ENCODE measurements around the gene NRAP. TPM values are rescaled to one million over a fixed set of nuclear protein-coding genes. Genes with fewer than 3 reads are reported as not detected.

Gene NRAP
- total RNA-seq, 1 donor from 2014 or later = 0.18 TPM

DNA sequence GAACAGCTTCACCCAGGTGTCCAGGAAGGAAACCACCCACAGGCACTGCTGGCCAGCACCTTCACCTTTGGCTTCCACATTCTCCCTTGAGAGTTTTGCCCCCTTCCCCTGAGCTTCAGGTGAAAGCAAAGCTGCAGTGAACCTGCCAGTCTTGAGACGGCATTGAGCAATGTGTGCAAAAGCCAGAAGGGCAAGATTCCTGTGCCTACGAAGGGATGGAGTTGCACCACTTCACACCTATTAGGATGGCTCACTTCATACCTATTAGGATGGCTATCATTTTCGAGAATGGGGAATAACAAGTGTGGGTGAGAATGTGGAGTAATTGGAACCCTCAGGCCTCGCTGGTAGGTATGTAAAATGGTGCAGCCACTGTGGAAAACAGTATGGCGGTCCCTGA lies 103.8 kb downstream of the NRAP start:
- DNase-seq (ENCODE audit: low spot score) = no peak

- DNase-seq (ENCODE audit: low spot score) = no peak
Measured at GRCh38 chr10:113557903-113558321, 105.9 kb downstream of the NRAP start.

DNA sequence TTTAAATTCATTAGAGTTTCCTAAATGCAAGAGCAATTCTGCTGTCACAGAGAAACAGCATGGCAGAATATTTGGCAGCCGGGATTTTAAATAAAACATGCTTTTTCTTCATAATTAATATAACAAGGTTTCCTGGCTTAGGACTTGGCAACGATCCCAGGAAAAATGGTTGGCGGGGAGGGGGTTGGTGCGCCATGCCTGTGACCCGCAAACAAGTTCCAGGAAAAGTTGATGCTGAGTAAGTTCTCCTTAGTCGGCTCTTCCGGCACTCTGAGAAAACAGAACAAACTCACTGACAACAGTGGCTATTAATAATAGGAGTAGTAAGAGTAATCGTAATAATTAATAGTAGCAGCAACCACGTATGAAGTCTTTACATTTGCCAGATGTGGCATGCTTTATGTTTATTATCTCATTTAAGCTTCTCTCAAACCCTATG lies 106.4 kb downstream of the NRAP start:
- DNase-seq (ENCODE audit: low spot score) = peak; percentile 54

DNA sequence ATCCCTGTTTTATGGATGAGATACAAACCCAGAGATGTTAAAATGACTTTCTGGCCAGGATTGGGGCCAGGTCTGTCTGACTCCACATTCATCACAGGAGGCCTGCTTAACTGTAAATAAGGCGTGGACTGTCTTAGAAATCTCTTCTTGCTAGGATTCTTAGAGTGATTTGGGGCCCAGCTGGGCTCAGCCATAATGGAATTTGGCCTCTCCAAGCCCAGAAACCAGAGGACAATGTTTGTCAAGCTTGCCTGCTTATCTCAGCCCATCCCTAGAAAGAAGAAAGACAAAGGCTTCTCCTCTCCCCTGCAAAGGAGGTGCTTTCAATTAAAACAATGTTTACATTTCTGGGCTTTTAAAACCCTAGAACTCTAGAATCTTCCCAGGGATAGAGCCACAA lies 108.1 kb downstream of the NRAP start:
- DNase-seq (ENCODE audit: low spot score) = no peak

GRCh38 chr10:113555245-113555644 lies 108.6 kb downstream of the NRAP start:
- no peak for DNase-seq (ENCODE audit: low spot score)

DNA sequence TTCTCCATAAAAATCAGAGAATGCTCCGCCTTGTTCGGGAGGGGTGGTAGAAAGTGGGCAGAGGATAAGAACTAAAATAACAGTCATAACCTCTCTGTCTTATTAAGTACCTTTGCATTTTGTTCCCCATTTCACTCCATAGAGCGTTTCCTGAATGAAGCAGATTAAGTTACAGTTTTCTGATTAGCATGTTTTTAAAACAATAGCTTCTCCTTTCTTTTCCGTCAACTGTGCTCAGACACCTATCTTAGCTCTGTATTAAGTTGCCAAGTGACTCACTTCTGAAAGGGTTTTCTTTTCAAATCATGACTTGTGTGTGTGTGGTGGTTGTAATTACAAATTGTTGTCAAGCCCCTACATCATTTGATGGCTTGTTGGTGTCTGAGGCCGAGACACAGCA lies 109.6 kb downstream of the NRAP start:
- no peak for DNase-seq (ENCODE audit: low spot score)

GRCh38 chr10:113553149-113553548 lies 110.7 kb downstream of the NRAP start:
- DNase-seq (ENCODE audit: low spot score) = no peak

DNA sequence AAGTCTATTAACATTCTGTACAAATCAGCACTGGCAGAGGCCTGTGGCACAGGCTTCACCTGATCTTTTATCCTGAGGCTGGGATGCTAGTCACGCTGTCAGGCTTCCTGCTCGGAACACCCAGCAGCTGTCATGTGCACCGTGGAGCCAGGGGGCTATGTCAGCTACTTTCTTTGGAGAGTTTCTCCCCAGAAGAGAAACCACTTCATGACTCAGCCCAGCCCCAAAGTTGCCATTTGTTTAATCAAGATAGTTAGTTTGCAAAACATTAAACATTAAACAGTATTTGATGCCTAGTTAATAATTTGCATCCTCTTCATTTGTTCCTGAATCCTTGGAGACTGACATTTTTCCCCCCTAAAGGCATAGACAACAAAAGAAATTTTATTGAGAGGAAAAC lies 111.1 kb downstream of the NRAP start, which contains the start of gene HABP2:
TSS of gene HABP2 (plus strand) at position 353 of the 400 bp plus-strand sequence. CDS start 69 bp downstream, outside the sequence.
- DNase-seq (ENCODE audit: low spot score) = no peak

DNA sequence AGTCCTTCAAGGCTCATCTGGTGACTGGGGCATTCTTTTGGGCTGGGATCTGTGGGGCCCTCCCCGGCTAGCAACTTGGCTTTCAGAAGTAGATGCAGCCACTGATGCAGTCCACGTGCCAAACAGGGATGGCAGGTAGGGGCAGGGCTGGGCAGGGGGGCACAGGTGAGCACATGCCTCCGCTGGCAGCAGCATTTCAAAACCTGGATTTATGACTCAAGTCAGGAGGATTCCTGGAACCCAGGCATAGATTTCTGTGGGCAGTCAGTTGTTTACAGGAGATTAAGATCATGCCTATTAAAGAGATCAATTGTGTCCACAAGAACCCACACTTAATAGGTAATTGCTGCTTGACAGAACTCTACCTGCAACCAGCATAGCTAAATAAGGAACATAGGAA lies 111.8 kb downstream of the NRAP start:
- peak; percentile 58 for DNase-seq (ENCODE audit: low spot score)

- DNase-seq (ENCODE audit: low spot score) = no peak
Measured at GRCh38 chr10:113550365-113550764, 113.5 kb downstream of the NRAP start.

GRCh38 chr10:113549856-113550255 lies 114.0 kb downstream of the NRAP start:
- no peak for DNase-seq (ENCODE audit: low spot score)

DNA sequence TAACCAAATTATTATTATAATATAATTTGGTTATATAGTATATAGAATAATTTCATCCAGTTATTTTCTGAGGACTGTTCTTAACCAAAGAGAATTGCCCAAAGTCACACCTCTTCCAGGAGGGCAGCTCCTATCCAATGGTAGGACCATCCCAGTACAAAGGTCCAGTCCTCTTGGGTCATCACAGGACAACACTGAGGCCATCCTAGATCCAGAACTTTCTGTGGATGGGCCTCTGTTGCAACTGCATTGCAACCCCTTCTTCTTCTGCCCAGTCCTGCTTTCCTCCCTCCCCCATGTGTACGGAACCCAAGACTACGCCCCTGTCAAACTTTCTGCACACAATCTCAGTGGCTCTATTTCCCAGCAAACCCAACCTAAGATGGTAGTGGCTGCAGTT lies 116.4 kb downstream of the NRAP start:
- DNase-seq (ENCODE audit: low spot score) = no peak

DNA sequence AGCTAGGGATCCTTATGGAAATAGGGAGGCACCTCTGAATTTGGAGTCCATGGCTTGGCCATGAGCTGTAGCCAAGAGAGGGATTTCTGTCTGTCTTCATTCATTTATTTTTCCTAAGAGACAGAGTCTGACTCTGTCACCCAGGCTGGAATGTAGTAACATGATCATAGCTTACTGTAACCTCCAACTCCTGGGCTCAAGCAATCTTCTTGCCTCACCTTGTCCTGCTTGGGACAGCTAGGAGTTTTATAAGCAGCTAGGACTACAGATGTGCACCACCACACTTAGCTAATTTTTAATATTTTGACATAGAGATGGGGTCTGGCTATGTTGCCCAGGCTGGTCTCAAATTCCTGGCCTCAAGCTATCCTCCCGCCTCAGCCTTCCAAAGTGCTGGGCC lies 119.4 kb downstream of the NRAP start:
- no peak for DNase-seq (ENCODE audit: low spot score)

DNA sequence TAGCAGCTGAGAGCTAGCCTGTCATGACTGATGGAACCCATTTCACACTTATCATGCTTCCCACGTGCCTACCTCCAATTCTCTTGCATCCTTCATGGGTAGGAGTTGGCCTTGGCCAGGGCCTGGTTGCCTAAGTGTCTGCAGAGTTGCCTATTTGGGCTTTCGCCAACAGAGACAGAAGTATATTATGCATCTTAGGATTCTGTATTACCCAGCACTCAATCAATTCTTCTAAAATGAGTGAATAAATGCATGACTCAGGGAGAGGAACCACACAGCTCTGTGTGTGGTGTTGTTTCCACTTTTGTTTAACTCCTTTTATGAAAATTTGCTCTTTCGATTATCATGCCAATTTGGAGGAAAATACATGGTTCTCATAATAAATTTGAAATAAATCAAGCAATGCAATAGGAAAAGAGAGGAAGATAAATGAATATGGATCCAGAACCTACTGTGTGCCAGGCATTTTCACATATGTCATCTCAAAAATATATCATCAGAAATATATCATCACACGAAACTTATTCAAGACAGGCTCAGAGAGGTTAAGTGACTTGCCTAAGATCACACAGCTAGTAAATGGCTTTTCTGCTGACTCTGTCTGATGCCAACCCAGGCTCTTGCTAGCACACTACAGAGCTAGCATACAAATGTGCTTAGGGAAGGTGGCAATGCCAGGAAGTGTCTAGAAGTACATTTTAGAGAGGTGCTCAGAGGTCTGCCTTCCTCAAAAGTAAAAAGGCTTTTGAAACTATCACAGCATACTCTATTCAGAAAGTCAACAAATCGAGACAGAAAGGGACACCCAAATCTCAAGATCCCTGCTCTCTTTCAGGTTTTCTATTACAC lies 120.5 kb downstream of the NRAP start:
- DNase-seq (ENCODE audit: low spot score) = no peak

GRCh38 chr10:113541549-113541927 lies 122.3 kb downstream of the NRAP start:
- no peak for DNase-seq (ENCODE audit: low spot score)

DNA sequence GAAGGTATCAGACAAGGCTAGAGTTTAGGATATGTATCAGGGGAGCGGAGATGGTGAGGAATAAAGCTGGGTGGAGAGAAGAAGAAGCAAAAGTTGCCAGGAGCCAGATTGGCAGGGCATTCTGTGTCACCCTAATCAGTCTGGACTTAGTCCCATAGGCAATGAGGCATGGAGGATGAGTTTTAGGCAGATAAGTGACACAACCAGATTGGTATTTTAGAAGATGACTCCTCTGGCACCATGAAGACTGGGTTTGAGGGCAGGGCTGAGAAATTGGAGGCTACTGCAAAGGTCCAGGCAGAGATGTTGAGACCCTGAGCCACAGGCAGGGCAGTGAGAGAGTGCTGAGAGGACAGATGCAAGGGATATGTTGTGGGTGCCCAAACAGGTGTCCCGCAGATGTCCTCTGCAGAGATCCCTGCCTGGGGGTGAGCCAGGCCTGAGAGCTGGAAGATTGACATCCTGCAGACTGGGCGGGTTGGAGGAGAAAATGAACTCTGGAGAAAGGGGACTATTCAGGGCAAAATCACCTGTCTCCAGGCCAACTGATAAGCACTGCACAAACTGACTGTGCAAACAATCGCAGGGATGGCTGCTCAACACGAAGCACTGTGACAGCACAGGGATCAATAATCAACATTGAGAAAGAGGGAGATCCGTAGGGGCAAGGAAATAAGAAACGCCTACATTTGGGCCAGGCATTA lies 122.8 kb downstream of the NRAP start:
- no peak for DNase-seq (ENCODE audit: low spot score)

- no peak for DNase-seq (ENCODE audit: low spot score)
Measured at GRCh38 chr10:113539789-113540188, 124.1 kb downstream of the NRAP start.

Other genes with a start within 250 kb of the NRAP start
- 0.23 TPM for gene HABP2, start 111.0 kb downstream of the NRAP start, total RNA-seq
- 23.5 TPM for gene CASP7, start 15.9 kb upstream of the NRAP start, total RNA-seq
- 25.7 TPM for gene PLEKHS1, start 87.6 kb upstream of the NRAP start, total RNA-seq
- gene DCLRE1A, start 190.0 kb upstream of the NRAP start, total RNA-seq = 8.3 TPM
- gene NHLRC2, start 190.6 kb upstream of the NRAP start, total RNA-seq = 47.8 TPM